RWPE2 (cell line): Measurements from ENCODE around the gene API5.
A peak's percentile ranks its signal among the peaks of the same experiment; 100 is the strongest.

Experiments used
- ATAC-seq: fragments of 200-7000 bp; cut with Tn5 transposase; 3 replicates; pipeline ENCODE4 v1.9.1; 2021; ENCODE audit warnings: low read depth
- DNase-seq: peaks from one replicate; pipeline ENCODE4 v3.0.0-alpha.2; 2020; ENCODE audit warnings: low spot score
- H3K27ac ChIP-seq: fragments of 450-650 bp; 2 replicates; pipeline ENCODE4 v1.5.1; 2017; ENCODE audit warnings: mild to moderate bottlenecking; ENCODE audit not compliant: poor library complexity, severe bottlenecking
- H3K27me3 ChIP-seq: fragments of 250-450 bp; sonication (Bioruptor Pico); 2 replicates; pipeline ENCODE4 v1.5.1; 2021; ENCODE audit warnings: mild to moderate bottlenecking, moderate library complexity; ENCODE audit not compliant: insufficient read depth, poor library complexity, severe bottlenecking
- H3K36me3 ChIP-seq: fragments of 250-450 bp; sonication (Bioruptor Pico); 2 replicates; pipeline ENCODE4 v1.5.1; 2020; ENCODE audit warnings: low read depth, mild to moderate bottlenecking, moderate library complexity
- H3K4me1 ChIP-seq: fragments of 250-450 bp; sonication (Bioruptor Pico); 2 replicates; pipeline ENCODE4 v1.5.1; 2021; ENCODE audit warnings: mild to moderate bottlenecking, moderate library complexity; ENCODE audit not compliant: insufficient read depth, poor library complexity, severe bottlenecking
- H3K4me3 ChIP-seq: fragments of 250-450 bp; sonication (Bioruptor Pico); 2 replicates; pipeline ENCODE4 v1.5.1; 2021; ENCODE audit warnings: mild to moderate bottlenecking, moderate library complexity; ENCODE audit not compliant: severe bottlenecking
- H3K9me3 ChIP-seq: fragments of 250-450 bp; sonication (Bioruptor Pico); 2 replicates; pipeline ENCODE4 v1.5.1; 2021; ENCODE audit warnings: mild to moderate bottlenecking, moderate library complexity; ENCODE audit not compliant: severe bottlenecking
- TF ChIP-seq, protein P1 (sequence below): fragments of 450-650 bp; IDR thresholded peaks from one replicate; pipeline ENCODE4 v1.5.1; 2017; ENCODE audit warnings: mild to moderate bottlenecking, moderate library complexity; ENCODE audit not compliant: poor library complexity, severe bottlenecking

Gene API5

DNA sequence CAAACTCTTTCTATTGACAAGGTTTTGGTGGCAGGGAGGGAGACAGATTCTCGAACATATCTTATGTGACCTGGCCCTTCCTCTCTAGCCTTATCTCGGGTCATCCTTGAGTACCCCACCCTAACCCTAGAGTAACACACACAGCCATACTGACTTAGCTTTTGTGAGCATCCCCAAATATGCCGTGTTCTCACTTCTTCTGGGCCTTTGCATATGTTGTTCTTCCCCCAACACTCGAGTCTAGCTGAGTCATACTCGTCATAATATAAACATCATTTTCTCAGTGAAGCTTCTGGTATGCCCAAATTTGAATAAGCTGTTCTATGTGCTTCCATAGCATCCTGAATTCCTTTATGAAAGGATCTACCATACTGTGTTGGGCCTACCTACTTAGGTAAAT is 54.9 kb downstream of the API5 start:
- H3K4me1 ChIP-seq, result no peaks in the 10 kb centered on the region
- DNase-seq (no peak), ATAC-seq (no peak)
- no peak overlapping the region for H3K27ac ChIP-seq
- TF ChIP-seq, protein P1, sequence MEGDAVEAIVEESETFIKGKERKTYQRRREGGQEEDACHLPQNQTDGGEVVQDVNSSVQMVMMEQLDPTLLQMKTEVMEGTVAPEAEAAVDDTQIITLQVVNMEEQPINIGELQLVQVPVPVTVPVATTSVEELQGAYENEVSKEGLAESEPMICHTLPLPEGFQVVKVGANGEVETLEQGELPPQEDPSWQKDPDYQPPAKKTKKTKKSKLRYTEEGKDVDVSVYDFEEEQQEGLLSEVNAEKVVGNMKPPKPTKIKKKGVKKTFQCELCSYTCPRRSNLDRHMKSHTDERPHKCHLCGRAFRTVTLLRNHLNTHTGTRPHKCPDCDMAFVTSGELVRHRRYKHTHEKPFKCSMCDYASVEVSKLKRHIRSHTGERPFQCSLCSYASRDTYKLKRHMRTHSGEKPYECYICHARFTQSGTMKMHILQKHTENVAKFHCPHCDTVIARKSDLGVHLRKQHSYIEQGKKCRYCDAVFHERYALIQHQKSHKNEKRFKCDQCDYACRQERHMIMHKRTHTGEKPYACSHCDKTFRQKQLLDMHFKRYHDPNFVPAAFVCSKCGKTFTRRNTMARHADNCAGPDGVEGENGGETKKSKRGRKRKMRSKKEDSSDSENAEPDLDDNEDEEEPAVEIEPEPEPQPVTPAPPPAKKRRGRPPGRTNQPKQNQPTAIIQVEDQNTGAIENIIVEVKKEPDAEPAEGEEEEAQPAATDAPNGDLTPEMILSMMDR, result no peak
- peaks cover 40% of the 10 kb centered on the region for H3K36me3 ChIP-seq
- H3K9me3 ChIP-seq, result no peaks in the 10 kb centered on the region
- no peaks in the 10 kb centered on the region for H3K27me3 ChIP-seq
- no peak overlapping the region for H3K4me3 ChIP-seq

DNA sequence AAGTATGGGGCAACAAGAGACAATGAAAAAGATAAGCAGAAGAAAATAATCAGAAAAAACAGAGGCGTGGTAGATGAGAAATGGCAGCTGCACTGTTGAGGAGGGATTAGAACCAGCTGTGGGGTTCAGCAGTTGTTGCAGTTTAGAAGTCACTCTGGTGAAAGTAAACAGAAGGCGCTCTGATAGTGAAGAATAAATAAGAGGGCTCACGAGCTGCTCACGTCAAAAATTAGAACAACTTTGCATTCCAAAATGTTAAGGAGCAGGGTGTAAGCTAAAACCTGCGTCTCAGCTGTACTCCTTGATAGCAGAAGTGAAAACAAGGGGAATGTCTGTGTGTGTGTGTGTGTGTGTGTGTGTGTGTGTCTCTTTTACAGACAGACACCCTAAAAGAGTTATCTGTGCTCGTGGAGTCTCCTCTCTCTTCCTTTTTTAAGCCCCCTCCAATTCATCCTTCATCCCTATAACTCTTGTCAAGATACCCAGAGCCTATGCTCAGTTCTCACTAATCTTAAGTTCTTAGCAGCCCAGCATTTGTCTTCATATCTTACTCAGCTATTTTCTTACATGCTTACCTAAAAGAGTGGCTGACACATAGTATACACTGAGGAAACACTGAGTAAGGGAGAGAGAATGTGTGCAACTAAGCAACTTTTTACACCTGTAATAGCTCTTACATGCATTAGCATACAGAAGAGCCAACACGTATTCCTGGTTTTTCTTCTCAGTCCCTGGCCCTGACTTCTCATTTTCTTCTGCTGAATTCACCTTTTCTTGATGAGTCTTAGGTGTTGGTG is 55.8 kb downstream of the API5 start:
- H3K4me3 ChIP-seq, result no peak overlapping the region
- H3K27me3 ChIP-seq, result no peaks in the 10 kb centered on the region
- H3K4me1 ChIP-seq, result no peaks in the 10 kb centered on the region
- DNase-seq (no peak), ATAC-seq (peak; percentile 40; the same call in 1 of the 3 replicates)
- H3K36me3 ChIP-seq, result peaks cover 40% of the 10 kb centered on the region
- TF ChIP-seq, protein P1, result no peak
- no peaks in the 10 kb centered on the region for H3K9me3 ChIP-seq
- H3K27ac ChIP-seq, result no peak overlapping the region

DNA sequence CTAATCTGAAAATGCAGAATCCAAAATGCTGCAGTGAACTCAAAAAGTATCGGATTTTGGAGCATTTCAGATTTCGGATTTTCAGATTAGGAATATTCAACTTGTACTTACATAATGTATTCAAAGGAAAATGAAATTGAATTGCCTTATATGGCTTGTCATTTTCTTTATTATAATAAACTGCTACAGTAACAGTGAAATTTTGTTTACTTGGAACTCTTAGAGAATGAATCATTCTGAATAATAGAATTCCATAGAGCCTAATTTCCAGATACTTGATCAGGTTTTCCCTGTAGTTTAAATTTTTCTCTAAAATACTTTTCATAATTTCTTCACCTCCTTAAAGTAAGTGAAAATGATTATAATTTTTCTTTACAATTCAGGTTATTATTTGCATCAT is 64.3 kb downstream of the API5 start:
- Histone ChIP-seq H3K9me3 (no peaks in the 10 kb centered on the region), H3K27ac (peak overlapping the region; percentile 29), H3K4me3 (no peak overlapping the region), H3K27me3 (no peaks in the 10 kb centered on the region), H3K36me3 (peaks cover 37% of the 10 kb centered on the region), H3K4me1 (peaks cover 20% of the 10 kb centered on the region)
- 0 out of 3 replicates have a peak, but pooled peaks have one; percentile 39 for ATAC-seq
- TF ChIP-seq, protein P1, result no peak
- DNase-seq, result no peak

DNA sequence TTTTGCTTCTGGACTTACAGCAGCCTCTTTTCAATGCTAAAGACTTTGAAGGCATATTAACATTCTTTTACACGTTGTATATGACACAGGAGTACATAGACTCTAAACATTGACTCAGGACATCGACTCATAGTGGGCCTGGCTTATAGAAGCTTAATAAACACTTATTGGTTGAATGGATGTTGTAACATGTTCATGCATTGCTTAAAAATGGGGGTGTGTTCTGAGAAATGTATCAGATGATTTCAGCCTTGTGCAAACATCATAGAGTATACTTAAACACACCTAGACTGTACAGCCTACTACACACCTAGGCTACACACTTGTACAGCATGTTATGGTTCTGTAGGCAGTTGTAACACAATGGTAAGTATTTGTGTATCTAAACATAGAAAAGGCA is 64.8 kb downstream of the API5 start:
- ATAC-seq (peak; percentile 99), DNase-seq (no peak)
- H3K27ac ChIP-seq, result peak overlapping the region; percentile 29
- H3K27me3 ChIP-seq, result no peaks in the 10 kb centered on the region
- TF ChIP-seq, protein P1, result no peak
- H3K4me1 ChIP-seq, result peaks cover 20% of the 10 kb centered on the region
- H3K9me3 ChIP-seq, result no peaks in the 10 kb centered on the region
- peaks cover 40% of the 10 kb centered on the region for H3K36me3 ChIP-seq
- H3K4me3 ChIP-seq, result no peak overlapping the region

DNA sequence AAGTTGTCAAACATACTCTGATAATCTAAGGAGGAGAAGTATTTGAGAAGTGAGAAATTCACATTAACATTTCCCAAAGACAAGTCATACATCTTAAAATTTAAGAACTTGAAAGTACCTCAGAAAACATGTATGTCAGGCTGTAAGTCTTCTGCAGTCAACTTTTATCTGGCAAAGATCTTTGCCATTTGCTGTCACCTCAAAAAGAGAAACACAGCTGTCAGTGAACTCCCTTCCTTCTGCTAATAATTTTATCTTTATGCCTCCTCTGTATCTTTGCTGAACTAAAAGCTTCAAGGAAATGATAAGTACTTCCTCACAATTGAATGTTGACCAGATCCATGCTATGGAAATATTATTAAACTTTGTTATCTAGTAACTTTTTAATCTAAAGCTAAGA is 65.6 kb downstream of the API5 start:
- TF ChIP-seq, protein P1, result no peak

More for the DNA sequence above, 65.6 kb downstream of the API5 start:
- ATAC-seq, result no peak
- DNase-seq, result no peak
- no peak overlapping the region for H3K27ac ChIP-seq
- H3K27me3 ChIP-seq, result no peaks in the 10 kb centered on the region
- no peak overlapping the region for H3K4me3 ChIP-seq
- H3K9me3 ChIP-seq, result no peaks in the 10 kb centered on the region
- peaks cover 20% of the 10 kb centered on the region for H3K4me1 ChIP-seq
- H3K36me3 ChIP-seq, result peaks cover 47% of the 10 kb centered on the region
